ENCODE results near the gene KCNC1.
A peak's percentile ranks its signal among the peaks of the same experiment; 100 is the strongest.

The KCNC1 gene

DNA sequence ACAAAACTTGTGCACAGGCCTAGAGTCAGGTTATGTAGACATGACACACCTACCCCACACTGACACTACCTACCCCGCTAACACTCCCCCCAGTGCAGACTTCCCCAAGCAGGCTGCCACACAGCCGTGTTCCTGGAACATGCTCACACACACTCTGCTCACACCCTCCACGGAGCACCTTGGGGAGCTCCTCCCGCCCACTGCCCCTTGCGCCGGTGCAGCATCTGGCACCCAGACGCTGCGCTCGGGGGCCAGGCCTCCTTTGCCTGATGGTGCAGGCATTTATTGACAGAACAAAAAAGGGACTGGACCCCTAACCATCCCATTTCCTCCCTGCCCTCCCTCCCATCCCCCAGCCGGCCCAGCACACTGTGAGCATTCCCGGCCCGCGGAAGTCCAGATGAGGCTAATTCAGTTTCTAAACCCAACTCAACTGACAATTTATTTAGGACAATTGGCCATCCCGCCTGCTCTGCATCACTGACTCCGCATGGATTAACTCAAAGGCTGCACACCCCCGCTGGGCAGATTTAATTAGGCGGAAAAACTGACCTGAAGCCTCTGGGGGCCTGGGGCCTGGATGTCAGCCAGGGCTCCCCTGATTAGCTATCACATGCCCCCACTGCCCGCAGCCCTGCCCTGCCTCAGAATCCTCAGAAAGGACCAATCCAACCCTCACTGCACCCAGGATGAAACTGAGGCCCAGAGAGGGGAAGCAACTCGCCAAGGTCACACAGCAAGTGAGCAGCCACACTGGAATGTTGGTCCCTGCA is 30.1 kb downstream of the KCNC1 start:
- Histone ChIP-seq H3K4me1 (ENCODE audit: control insufficient read depth, insufficient read depth, low read length) (no peaks in the 10 kb centered on the region), H3K9ac (ENCODE audit: low read length) (no peak overlapping the region), H3K36me3 (ENCODE audit: control insufficient read depth, insufficient read depth, low read length, severe bottlenecking) (no peaks in the 10 kb centered on the region), H3K4me3 (ENCODE audit: low read length) (no peak overlapping the region), H3K27me3 (replicated peaks; ENCODE audit: control insufficient read depth, insufficient read depth, low read length) (peaks cover 26% of the 10 kb centered on the region), H3K9me3 (ENCODE audit: control insufficient read depth, low read length) (no peaks in the 10 kb centered on the region)
- DNase-seq (ENCODE audit: low read depth): no peak

DNA sequence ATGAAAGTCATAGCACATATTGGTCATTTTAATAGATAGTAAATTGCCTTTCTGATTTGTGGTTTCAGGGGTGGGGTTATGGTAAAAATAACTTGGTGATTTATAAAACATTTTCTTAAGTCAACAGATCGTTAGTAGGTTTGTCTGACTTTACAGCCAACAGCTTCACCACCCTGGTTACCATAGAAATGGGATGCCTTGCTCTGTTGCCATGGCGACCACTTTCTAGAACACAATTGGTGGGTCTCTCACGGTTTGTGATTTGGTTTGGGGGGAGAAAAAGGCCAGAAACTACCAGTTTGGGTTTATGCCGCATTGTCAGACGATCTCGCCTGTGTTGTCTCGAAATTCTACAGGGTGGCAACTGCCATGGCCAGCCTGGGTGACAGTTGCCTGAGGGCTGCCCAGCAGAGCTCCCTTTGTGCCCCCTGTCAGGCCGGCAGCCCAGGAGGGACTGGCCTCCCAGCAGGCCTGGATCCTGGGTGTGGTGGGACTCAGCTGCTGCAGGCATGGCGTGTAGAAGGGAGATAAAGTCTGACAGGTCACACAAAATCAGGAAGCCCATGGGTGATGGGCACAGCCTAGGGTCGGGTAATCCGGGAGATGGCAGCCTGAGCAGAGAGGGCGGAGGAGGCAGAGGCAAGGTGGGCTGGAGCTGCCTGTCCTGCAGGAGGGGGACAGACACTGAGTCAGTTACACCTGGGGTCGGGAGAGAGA is 30.9 kb downstream of the KCNC1 start:
- H3K4me1 ChIP-seq (ENCODE audit: control insufficient read depth, insufficient read depth, low read length): no peaks in the 10 kb centered on the region
- H3K4me3 ChIP-seq (ENCODE audit: low read length): no peak overlapping the region
- H3K36me3 ChIP-seq (ENCODE audit: control insufficient read depth, insufficient read depth, low read length, severe bottlenecking): no peaks in the 10 kb centered on the region
- no peak overlapping the region for H3K9ac ChIP-seq (ENCODE audit: low read length)
- peaks cover 30% of the 10 kb centered on the region for H3K27me3 ChIP-seq (replicated peaks; ENCODE audit: control insufficient read depth, insufficient read depth, low read length)
- H3K9me3 ChIP-seq (ENCODE audit: control insufficient read depth, low read length): no peaks in the 10 kb centered on the region
- DNase-seq (ENCODE audit: low read depth): no peak

DNA sequence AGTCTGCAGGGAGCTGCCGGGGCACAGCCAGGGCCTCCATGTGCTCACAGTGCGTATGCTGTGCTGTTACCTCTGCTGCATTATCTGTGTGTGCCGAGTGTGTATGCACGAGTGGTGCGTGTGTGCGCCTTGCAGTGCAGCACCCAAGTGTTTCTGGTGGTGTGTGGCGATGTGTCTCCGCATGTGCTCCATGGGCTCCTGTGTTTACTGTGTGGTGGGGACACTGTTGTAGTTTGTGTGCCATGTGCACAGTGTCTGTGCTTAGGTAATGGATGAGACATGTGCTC is 31.4 kb downstream of the KCNC1 start:
- Histone ChIP-seq H3K27me3 (replicated peaks; ENCODE audit: control insufficient read depth, insufficient read depth, low read length) (peaks cover 30% of the 10 kb centered on the region), H3K36me3 (ENCODE audit: control insufficient read depth, insufficient read depth, low read length, severe bottlenecking) (no peaks in the 10 kb centered on the region), H3K9ac (ENCODE audit: low read length) (no peak overlapping the region), H3K4me3 (ENCODE audit: low read length) (no peak overlapping the region), H3K9me3 (ENCODE audit: control insufficient read depth, low read length) (no peaks in the 10 kb centered on the region), H3K4me1 (ENCODE audit: control insufficient read depth, insufficient read depth, low read length) (no peaks in the 10 kb centered on the region)
- DNase-seq (ENCODE audit: low read depth): no peak

DNA sequence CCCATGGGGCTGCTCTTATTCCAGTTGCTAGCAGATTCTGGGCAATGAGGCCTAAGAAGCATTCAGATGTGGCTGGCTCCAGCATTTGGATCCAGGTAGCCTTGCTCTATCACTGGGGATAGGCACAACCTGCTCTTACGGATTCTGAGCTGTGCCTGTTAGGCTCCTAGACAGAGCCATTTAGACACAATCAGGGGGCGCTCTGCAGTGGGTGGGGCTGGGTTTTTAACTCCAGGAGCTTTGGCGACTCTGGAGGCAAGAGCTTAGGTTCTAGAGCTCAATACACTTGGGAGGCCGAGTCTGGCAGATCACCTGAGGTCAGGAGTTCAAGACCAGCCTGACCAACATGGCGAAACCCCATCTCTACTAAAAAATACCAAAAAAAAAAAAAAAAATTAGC is 32.0 kb downstream of the KCNC1 start:
- DNase-seq (ENCODE audit: low read depth): no peak
- no peaks in the 10 kb centered on the region for H3K4me1 ChIP-seq (ENCODE audit: control insufficient read depth, insufficient read depth, low read length)
- no peak overlapping the region for H3K4me3 ChIP-seq (ENCODE audit: low read length)
- H3K9me3 ChIP-seq (ENCODE audit: control insufficient read depth, low read length): no peaks in the 10 kb centered on the region
- H3K36me3 ChIP-seq (ENCODE audit: control insufficient read depth, insufficient read depth, low read length, severe bottlenecking): no peaks in the 10 kb centered on the region
- H3K9ac ChIP-seq (ENCODE audit: low read length): no peak overlapping the region
- H3K27me3 ChIP-seq (replicated peaks; ENCODE audit: control insufficient read depth, insufficient read depth, low read length): peaks cover 29% of the 10 kb centered on the region

DNA sequence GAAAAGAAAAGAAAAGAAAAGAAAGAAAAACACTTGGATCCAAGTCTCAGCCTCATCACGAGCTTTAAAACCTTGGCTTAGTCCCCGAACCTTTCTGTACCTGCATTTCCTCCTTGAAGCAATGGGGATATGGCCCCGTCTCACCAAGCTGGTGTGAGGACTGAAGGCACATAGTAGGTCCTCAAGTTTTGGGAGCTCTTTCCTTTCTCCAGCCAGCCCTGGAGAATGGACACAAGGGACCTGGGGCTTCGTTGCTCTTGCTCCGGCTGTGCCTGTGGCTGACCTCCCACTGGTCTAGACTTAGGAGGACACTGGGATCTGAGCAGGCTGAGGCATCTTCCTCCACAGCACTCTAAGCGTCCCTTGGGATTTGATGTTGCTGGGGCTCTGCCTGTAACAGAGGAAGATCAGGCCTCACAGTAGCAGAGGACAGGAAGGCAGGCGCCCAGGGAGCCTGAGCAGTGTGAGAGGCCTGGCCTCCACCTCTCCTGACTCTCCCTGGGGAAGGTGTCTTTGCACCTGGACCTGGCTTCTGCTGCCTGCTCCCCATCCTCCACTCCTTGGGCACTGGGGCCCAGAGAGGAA is 32.8 kb downstream of the KCNC1 start:
- Histone ChIP-seq H3K4me1 (ENCODE audit: control insufficient read depth, insufficient read depth, low read length) (no peaks in the 10 kb centered on the region), H3K4me3 (ENCODE audit: low read length) (no peak overlapping the region), H3K36me3 (ENCODE audit: control insufficient read depth, insufficient read depth, low read length, severe bottlenecking) (no peaks in the 10 kb centered on the region), H3K27me3 (replicated peaks; ENCODE audit: control insufficient read depth, insufficient read depth, low read length) (peaks cover 21% of the 10 kb centered on the region), H3K9me3 (ENCODE audit: control insufficient read depth, low read length) (no peaks in the 10 kb centered on the region), H3K9ac (ENCODE audit: low read length) (no peak overlapping the region)
- DNase-seq (ENCODE audit: low read depth): no peak

DNA sequence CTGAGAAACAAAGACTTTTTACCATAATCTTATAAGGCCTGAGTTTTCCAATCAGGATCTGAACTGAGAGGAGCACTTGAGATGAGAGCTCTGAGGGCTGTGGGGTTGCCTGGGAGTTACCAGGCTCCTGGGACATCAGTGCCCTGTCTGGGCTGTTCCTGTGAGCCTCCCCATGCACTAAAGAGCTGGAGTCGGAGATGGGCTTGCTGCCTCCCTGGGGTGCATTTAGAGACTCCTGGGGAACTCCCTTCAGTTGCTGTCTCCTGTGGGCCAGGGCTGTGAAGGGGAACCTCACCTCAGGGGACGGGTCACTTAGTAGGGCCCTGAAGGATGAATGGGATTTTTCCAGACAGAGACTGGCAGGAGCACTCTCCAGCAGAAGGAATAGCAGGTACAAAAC is 33.3 kb downstream of the KCNC1 start:
- Histone ChIP-seq H3K4me3 (ENCODE audit: low read length) (no peak overlapping the region), H3K36me3 (ENCODE audit: control insufficient read depth, insufficient read depth, low read length, severe bottlenecking) (no peaks in the 10 kb centered on the region), H3K4me1 (ENCODE audit: control insufficient read depth, insufficient read depth, low read length) (no peaks in the 10 kb centered on the region), H3K9ac (ENCODE audit: low read length) (no peak overlapping the region), H3K9me3 (ENCODE audit: control insufficient read depth, low read length) (no peaks in the 10 kb centered on the region), H3K27me3 (replicated peaks; ENCODE audit: control insufficient read depth, insufficient read depth, low read length) (peaks cover 16% of the 10 kb centered on the region)
- no peak for DNase-seq (ENCODE audit: low read depth)

DNA sequence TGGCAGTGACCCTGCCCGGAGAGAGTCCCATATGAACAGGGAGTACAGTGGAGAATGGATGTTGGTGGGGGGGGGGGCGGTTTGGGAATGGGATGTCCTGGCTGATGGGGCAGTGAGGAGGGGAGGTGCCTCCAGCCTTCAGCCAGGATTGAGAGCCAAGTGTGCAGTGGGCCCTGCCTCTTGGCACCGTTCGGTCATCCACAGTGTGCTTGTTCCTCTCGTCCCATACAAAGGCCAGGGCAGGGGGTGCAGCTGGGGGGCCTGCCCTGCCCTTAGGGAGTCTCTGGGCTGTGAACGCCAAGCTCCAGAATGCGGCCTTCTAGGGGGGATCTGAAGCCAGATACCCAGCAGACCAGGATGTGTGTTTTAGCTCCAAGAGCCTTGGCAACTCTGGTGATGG is 34.0 kb downstream of the KCNC1 start:
- no peak for DNase-seq (ENCODE audit: low read depth)

DNA sequence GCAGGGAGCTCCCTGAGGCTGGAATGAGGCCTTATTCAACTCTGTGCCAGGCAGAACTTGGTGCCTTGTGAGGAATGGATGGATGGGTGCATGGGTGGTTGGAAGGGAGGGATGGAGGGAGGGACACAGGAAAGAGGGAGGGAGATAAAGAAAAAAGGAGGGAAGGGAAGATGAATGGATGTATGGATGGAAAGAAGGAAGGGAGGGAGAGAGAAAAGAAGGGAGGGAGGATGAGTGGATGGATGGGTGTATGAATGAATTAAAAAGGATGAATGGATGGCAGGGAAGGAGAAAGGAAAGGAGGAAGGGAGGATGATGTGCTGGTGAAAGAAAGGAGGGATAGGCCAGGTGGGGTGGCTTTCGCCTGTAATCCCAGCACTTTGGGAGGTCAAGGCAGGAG is 34.6 kb downstream of the KCNC1 start:
- no peak for DNase-seq (ENCODE audit: low read depth)

More for the DNA sequence above, 34.0 kb downstream of the KCNC1 start:
- Histone ChIP-seq H3K27me3 (replicated peaks; ENCODE audit: control insufficient read depth, insufficient read depth, low read length) (peaks cover 12% of the 10 kb centered on the region), H3K9me3 (ENCODE audit: control insufficient read depth, low read length) (no peaks in the 10 kb centered on the region), H3K4me3 (ENCODE audit: low read length) (no peak overlapping the region), H3K36me3 (ENCODE audit: control insufficient read depth, insufficient read depth, low read length, severe bottlenecking) (no peaks in the 10 kb centered on the region), H3K9ac (ENCODE audit: low read length) (no peak overlapping the region), H3K4me1 (ENCODE audit: control insufficient read depth, insufficient read depth, low read length) (no peaks in the 10 kb centered on the region)

DNA sequence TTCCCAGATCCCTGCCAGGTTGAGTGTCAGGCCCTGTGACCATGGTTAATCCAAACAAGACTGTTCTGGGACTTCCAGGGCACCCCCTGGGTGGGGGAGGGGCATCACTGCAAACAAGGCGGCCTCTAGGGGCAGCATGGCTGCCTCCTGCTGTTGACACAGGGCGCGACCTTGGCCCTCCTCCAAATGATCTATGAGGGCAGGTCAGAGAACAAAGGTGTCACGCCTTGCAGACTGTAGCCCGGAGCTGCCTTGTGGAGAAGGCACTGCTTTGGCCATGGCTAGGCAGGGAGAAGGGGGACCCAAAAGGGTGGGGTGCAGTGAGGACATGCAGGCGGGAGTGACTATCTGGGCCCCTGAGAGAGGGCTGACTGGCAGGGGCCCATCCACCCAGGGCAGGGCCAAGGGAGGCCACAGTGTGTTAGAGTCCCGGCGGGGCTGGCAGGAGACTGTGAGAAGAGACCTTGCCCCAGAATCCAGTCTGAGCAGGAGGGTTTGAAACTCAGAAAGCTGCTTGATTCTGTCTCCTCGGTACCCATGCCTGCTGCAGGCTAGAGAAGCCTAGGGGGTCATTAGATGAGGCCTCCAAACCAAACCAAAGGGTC is 35.6 kb downstream of the KCNC1 start:
- Histone ChIP-seq H3K9ac (ENCODE audit: low read length) (no peak overlapping the region), H3K9me3 (ENCODE audit: control insufficient read depth, low read length) (no peaks in the 10 kb centered on the region)
- no peak for DNase-seq (ENCODE audit: low read depth)

More for the DNA sequence above, 34.6 kb downstream of the KCNC1 start:
- Histone ChIP-seq H3K4me1 (ENCODE audit: control insufficient read depth, insufficient read depth, low read length) (no peaks in the 10 kb centered on the region), H3K36me3 (ENCODE audit: control insufficient read depth, insufficient read depth, low read length, severe bottlenecking) (no peaks in the 10 kb centered on the region), H3K9me3 (ENCODE audit: control insufficient read depth, low read length) (no peaks in the 10 kb centered on the region), H3K9ac (ENCODE audit: low read length) (no peak overlapping the region), H3K4me3 (ENCODE audit: low read length) (no peak overlapping the region), H3K27me3 (replicated peaks; ENCODE audit: control insufficient read depth, insufficient read depth, low read length) (peaks cover 9% of the 10 kb centered on the region)

DNA sequence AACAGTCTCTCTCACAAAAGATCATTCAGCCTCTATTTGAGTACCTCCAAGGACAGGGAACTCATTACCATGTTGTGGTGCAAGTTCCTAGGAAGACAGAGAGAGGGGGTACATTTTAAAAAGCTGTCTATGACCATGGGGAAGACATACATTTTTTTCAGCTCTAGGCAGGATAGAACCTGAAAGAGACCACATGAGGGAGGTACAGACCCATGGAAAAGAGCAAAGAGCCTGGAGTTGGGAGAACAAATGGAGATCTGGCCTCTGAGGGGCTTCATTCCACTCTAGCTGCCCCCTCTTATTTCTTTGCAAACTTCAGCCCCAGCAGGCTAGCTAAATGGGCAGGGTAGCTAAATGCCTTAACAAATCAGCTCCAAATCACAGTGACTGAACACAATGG is 36.3 kb downstream of the KCNC1 start:
- no peak overlapping the region for H3K9ac ChIP-seq (ENCODE audit: low read length)
- H3K4me1 ChIP-seq (ENCODE audit: control insufficient read depth, insufficient read depth, low read length): no peaks in the 10 kb centered on the region
- H3K4me3 ChIP-seq (ENCODE audit: low read length): no peak overlapping the region
- no peaks in the 10 kb centered on the region for H3K9me3 ChIP-seq (ENCODE audit: control insufficient read depth, low read length)
- H3K27me3 ChIP-seq (replicated peaks; ENCODE audit: control insufficient read depth, insufficient read depth, low read length): peaks cover 6% of the 10 kb centered on the region
- DNase-seq (ENCODE audit: low read depth): peak; percentile 13
- no peaks in the 10 kb centered on the region for H3K36me3 ChIP-seq (ENCODE audit: control insufficient read depth, insufficient read depth, low read length, severe bottlenecking)

More for the DNA sequence above, 35.6 kb downstream of the KCNC1 start:
- no peak overlapping the region for H3K4me3 ChIP-seq (ENCODE audit: low read length)
- H3K4me1 ChIP-seq (ENCODE audit: control insufficient read depth, insufficient read depth, low read length): no peaks in the 10 kb centered on the region
- H3K36me3 ChIP-seq (ENCODE audit: control insufficient read depth, insufficient read depth, low read length, severe bottlenecking): no peaks in the 10 kb centered on the region
- H3K27me3 ChIP-seq (replicated peaks; ENCODE audit: control insufficient read depth, insufficient read depth, low read length): peaks cover 8% of the 10 kb centered on the region

DNA sequence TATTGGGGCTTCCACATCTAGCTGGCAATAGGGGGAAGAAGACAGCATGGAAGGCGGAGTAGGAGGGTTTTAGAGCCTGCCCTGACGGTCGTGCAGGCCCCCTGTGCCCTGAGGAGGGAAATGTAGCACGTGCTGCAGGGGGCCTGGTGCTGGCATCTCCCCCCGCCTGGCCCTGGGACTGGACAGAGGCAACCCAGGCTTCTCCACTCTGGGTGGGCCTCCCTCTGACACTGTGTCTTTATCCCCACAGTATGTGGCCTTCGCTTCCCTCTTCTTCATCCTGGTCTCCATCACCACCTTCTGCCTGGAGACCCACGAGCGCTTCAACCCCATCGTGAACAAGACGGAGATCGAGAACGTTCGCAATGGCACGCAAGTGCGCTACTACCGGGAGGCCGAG is 36.8 kb downstream of the KCNC1 start:
- no peaks in the 10 kb centered on the region for H3K4me1 ChIP-seq (ENCODE audit: control insufficient read depth, insufficient read depth, low read length)
- H3K9me3 ChIP-seq (ENCODE audit: control insufficient read depth, low read length): no peaks in the 10 kb centered on the region
- H3K27me3 ChIP-seq (replicated peaks; ENCODE audit: control insufficient read depth, insufficient read depth, low read length): peaks cover 4% of the 10 kb centered on the region
- no peaks in the 10 kb centered on the region for H3K36me3 ChIP-seq (ENCODE audit: control insufficient read depth, insufficient read depth, low read length, severe bottlenecking)
- no peak for DNase-seq (ENCODE audit: low read depth)
- H3K9ac ChIP-seq (ENCODE audit: low read length): no peak overlapping the region
- H3K4me3 ChIP-seq (ENCODE audit: low read length): no peak overlapping the region
